NCI-H226 (cell line): ENCODE results near the gene IFITM2.
"Not testable (repeated sequence)": the region's sequence is repeated elsewhere in the genome, so short reads cannot be mapped to it uniquely, and the experiment has no call there.

Experiments
- DNase-seq: peaks from one replicate; pipeline ENCODE4 v3.0.0-alpha.2; 2015

The IFITM2 gene

GRCh38 chr11:327581-327923 lies 19.9 kb downstream of the IFITM2 start:
- no peak for DNase-seq

GRCh38 chr11:328012-328411 lies 20.4 kb downstream of the IFITM2 start:
- no peak for DNase-seq

- DNase-seq, result not testable (repeated sequence)
These were observed 21.0 kb downstream of the IFITM2 start for GRCh38 chr11:328516-329100.

DNA sequence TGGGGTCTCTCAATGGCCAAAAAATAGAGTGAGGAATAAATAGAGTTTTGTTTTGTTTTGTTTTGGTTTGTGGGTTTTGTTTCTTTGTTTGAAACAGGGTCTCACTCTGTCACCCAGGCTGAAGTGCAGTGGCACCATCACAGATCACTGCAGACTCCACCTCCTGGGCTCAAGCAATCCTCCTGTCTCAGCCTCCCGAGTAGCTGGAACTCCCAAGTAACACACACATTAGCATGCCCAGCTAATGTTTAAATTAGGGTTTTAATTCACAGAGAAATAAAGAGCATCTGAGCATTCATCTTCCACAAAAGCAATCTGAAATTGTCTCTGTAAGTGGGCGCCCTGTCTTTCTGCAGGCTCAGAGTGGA lies 22.3 kb downstream of the IFITM2 start:
- DNase-seq, result no peak

- DNase-seq, result no peak
These were observed 22.7 kb downstream of the IFITM2 start for GRCh38 chr11:330307-330693.

- no peak for DNase-seq
These were observed 23.2 kb downstream of the IFITM2 start for GRCh38 chr11:330694-331357.

- no peak for DNase-seq
These were observed 23.9 kb downstream of the IFITM2 start for GRCh38 chr11:331358-332060.

- DNase-seq, result no peak
These were observed 25.2 kb downstream of the IFITM2 start for GRCh38 chr11:332651-333480.

DNA sequence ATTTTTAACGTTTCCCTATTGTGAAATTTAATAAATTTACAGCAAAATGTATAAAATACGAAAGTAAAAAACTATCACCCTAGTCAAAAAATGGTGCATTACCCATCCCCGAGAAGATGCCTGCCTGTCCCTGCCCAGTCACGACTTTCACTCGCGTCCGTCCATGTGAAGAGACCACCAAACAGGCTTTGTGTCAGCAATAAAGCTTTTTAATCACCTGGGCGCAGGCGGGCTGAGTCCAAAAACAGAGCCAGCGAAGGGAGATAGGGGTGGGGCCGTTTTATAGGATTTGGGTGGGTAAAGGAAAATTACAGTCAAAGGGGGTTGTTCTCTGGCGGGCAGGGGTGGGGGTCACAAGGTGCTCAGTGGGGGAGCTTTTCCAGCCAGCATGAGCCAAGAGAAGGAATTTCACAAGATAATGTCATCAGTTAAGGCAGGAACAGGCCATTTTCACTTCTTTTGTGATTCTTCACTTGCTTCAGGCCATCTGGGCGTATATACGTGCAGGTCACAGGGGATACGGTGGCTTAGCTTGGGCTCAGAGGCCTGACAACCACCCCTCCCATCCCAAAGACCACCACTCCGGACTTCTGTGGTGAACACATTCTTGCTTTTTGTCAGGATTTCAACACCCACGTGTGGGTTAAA lies 26.1 kb downstream of the IFITM2 start:
- DNase-seq, result not testable (repeated sequence)

GRCh38 chr11:334264-334994 lies 26.8 kb downstream of the IFITM2 start:
- DNase-seq, result no peak

DNA sequence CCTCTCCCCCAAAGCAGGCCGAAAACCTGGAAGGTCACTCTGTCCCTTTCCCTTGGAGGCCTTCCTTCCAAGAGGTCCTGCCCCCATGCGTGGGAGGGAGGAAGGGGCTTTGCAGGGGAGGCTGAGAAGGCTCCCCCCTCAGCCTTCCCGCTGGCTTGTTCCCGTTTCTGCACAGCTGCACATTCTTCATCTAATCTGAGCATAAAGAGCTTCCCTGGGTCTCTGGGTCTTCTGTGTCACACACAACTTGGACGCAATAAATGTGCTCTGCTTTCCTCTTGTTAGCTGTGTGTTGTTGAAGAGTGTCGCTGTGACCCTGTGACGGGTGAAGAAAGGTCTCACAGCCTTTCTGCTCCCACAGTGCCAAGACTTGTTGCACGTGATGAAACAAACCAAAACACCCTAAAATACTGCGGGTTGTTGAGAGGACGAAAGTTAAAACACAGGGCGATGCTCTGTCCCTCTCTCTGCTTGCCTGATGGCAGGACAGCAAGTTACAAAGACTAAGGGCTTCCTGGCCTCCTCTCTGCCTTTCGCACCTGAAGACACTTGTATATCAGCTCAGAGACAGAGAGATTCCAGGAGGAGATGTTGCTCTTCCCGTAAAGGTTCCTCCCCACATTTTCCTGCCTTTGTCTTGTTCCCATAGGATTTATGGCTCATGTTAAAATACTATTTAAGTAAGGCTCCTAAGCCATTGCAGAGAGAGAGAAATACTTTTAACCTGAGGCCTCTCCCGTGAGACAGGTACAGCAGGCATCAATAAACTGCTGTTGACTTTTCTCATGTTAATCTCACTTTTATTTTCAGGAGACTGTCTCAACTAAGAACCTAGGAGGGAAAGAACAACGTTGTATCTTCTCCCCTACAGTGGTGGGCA lies 28.4 kb downstream of the IFITM2 start:
- no peak for DNase-seq

DNA sequence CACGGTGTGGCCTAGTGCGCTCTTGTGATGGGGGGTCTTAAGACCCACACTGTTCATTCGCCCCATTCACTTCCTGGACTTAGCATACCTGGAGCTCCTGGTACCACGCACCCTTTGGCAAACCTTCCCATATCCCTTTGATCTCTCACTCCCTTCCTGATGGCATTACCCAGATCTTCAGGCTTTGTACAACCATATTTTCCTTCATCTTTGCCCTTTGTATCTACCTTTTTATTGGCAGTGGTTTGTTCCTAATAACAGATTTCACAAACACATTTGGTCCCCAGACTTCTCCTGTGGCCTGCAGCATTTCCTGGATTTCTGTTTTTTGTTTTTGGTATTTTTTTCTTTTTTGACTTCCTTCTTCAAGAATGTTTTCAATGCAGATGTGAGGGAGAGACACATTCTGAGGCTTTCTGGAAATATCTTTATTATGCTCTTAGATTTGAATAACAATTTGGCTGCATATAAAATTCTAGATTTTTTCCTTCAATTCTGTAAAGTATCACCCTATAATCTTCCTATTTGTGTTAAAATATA lies 29.1 kb downstream of the IFITM2 start:
- DNase-seq, result no peak

GRCh38 chr11:337711-338110 lies 30.1 kb downstream of the IFITM2 start:
- DNase-seq, result no peak

- DNase-seq, result no peak
These were observed 32.3 kb downstream of the IFITM2 start for GRCh38 chr11:339963-340362.

- no peak for DNase-seq
These were observed 33.2 kb downstream of the IFITM2 start for GRCh38 chr11:340539-341512.

DNA sequence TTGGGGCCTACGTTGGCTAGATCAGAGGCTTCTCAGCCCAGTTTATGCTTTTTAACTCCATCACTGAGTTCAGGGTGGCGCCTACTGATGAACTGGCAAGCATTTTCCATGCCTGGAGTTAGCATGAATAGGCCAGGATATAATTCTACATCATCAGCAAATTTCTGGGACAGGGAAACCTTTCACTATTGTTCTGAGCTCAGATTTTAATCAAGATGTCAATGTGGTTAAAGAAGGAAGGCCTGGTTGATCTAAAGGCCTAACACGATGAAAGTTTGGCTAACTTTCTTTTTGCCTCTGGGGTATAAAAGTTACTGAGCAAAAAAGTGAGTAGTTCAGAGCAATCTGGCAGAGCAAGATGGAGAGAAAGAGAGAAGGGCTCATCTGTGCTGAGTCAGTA lies 34.7 kb downstream of the IFITM2 start:
- no peak for DNase-seq

DNA sequence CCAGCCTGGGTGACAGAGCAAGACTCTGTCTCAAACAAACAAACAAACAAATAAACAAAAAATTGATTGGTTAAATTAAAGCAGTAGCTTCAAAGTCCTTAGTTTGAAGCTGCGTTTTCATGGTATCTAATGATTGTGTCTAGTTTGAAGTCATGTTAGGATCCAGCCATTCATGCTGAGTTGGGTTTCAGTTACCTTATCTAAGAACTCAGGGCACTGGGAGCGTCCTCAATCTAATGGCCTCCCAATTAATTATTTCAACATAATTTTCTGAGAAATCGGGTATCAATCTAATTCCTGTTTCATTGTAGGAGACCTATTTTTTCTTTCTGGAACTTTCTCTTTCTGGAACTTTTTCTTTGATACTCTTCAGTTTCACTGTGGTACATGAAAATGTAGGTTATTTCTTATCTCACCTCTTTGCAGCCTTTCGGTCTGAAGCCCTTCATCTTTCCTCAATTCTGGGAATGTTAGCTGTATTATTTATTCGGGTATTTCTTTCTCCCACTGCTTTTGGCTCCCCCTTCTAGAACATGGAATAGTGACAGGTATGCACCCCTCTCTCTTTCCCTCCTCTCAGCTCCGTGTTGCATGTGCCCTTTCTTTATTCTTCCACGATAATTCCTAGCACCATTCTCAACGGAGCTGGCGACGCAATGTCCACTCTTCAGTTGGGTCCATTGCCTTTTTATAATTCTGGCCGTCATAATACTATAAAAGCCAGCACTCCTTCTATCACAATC lies 37.4 kb downstream of the IFITM2 start:
- DNase-seq, result no peak

- DNase-seq, result no peak
These were observed 38.9 kb downstream of the IFITM2 start for GRCh38 chr11:346529-346928.
